Measurements from ENCODE around the gene WASHC2A. TPM values are rescaled to one million over a fixed set of nuclear protein-coding genes. Genes with fewer than 3 reads are reported as not detected.
A peak's percentile ranks its signal among the peaks of the same experiment; 100 is the strongest.
"Not testable (repeated sequence)": the region's sequence is repeated elsewhere in the genome, so short reads cannot be mapped to it uniquely, and the experiment has no call there.

WASHC2A gene
- 49.8 TPM for polyA plus RNA-seq (2013, experiment 1 of 2)
- 47.4 TPM for polyA plus RNA-seq (2013, experiment 2 of 2)

GRCh38 chr10:50067546-50068351, at the start of gene WASHC2A:
Gene WASHC2A (plus strand): TSS chr10:50067954. CDS start chr10:50068006, 52 bp downstream.
- peak within 1 kb of the TSS; percentile 19 for H2BK120ac ChIP-seq (ENCODE audit: low read depth, low read length)
- H2BK5ac ChIP-seq (ENCODE audit: low read depth, low read length, poor library complexity, severe bottlenecking); H3K27me3 ChIP-seq (ENCODE audit: control insufficient read depth in 1 of 2, insufficient read depth in 1 of 2, low read length in 2 of 2); H3K79me1 ChIP-seq (replicated peaks; ENCODE audit: low read length, poor library complexity, severe bottlenecking); H3K9me3 ChIP-seq (ENCODE audit: control insufficient read depth, low read length); H3K23ac ChIP-seq (ENCODE audit: low read length in 2 of 2); H3K4me1 ChIP-seq (ENCODE audit: control insufficient read depth, insufficient read depth, low read depth, low read length); H2AK5ac ChIP-seq (ENCODE audit: low read length, severe bottlenecking); H2BK12ac ChIP-seq (ENCODE audit: low read length in 2 of 2); H3K36me3 ChIP-seq (ENCODE audit: control insufficient read depth in 1 of 2, insufficient read depth in 2 of 2, low read depth in 1 of 2, low read length in 2 of 2); H2BK15ac ChIP-seq (ENCODE audit: low read depth, poor library complexity, severe bottlenecking): not testable (repeated sequence)
- H2AFZ ChIP-seq (ENCODE audit: low read depth, low read length) = peak within 1 kb of the TSS; percentile 88
- peak within 1 kb of the TSS; percentile 87 for H3K9ac ChIP-seq (ENCODE audit: low read length)
- H3K4me3 ChIP-seq (ENCODE audit: insufficient read depth in 1 of 2, low read depth in 1 of 2, low read length in 2 of 2) = peak within 1 kb of the TSS; percentile 81 to 87
- peak within 1 kb of the TSS; percentile 14 to 84 for H3K18ac ChIP-seq (ENCODE audit: low read depth in 1 of 2, low read length in 2 of 2)
- H3K4me2 ChIP-seq (ENCODE audit: low read length, poor library complexity, severe bottlenecking) = peak within 1 kb of the TSS; percentile 58
- peak within 1 kb of the TSS in 1 of 2 experiments; percentile 79 for H3K14ac ChIP-seq (ENCODE audit: low read length in 2 of 2)
- H3K27ac ChIP-seq (ENCODE audit: low read length, poor library complexity, severe bottlenecking) = peak within 1 kb of the TSS; percentile 49
- peak within 1 kb of the TSS; percentile 73 for H4K91ac ChIP-seq (ENCODE audit: low read length)
- peak within 1 kb of the TSS; percentile 85 for H4K8ac ChIP-seq (ENCODE audit: low read length)
- DNase-seq = peak; percentile 90
- peak within 1 kb of the TSS in 1 of 2 experiments; percentile 93 for H3K4ac ChIP-seq (ENCODE audit: low read depth in 1 of 2, low read length in 2 of 2)
- under 1% methylated on average over 32 of the region's 73 CpGs for WGBS

- not testable (repeated sequence) for DNase-seq; H3K4me1 ChIP-seq (ENCODE audit: control insufficient read depth, insufficient read depth, low read depth, low read length); H3K23ac ChIP-seq (ENCODE audit: low read length in 2 of 2); H2BK120ac ChIP-seq (ENCODE audit: low read depth, low read length); H3K4ac ChIP-seq (ENCODE audit: low read depth in 1 of 2, low read length in 2 of 2); H3K9me3 ChIP-seq (ENCODE audit: control insufficient read depth, low read length); H3K4me3 ChIP-seq (ENCODE audit: insufficient read depth in 1 of 2, low read depth in 1 of 2, low read length in 2 of 2); H2AK5ac ChIP-seq (ENCODE audit: low read length, severe bottlenecking); H3K4me2 ChIP-seq (ENCODE audit: low read length, poor library complexity, severe bottlenecking); H2AFZ ChIP-seq (ENCODE audit: low read depth, low read length); H3K36me3 ChIP-seq (ENCODE audit: control insufficient read depth in 1 of 2, insufficient read depth in 2 of 2, low read depth in 1 of 2, low read length in 2 of 2); H2BK5ac ChIP-seq (ENCODE audit: low read depth, low read length, poor library complexity, severe bottlenecking); H4K91ac ChIP-seq (ENCODE audit: low read length); H4K8ac ChIP-seq (ENCODE audit: low read length); H3K18ac ChIP-seq (ENCODE audit: low read depth in 1 of 2, low read length in 2 of 2); H3K27me3 ChIP-seq (ENCODE audit: control insufficient read depth in 1 of 2, insufficient read depth in 1 of 2, low read length in 2 of 2); H2BK15ac ChIP-seq (ENCODE audit: low read depth, poor library complexity, severe bottlenecking); H3K27ac ChIP-seq (ENCODE audit: low read length, poor library complexity, severe bottlenecking); H2BK12ac ChIP-seq (ENCODE audit: low read length in 2 of 2); H3K14ac ChIP-seq (ENCODE audit: low read length in 2 of 2); H3K9ac ChIP-seq (ENCODE audit: low read length); H3K79me1 ChIP-seq (replicated peaks; ENCODE audit: low read length, poor library complexity, severe bottlenecking)
- WGBS = 92% methylated on average over 3 of the region's 3 CpGs
These were observed 48.5 kb upstream of the WASHC2A start for GRCh38 chr10:50019279-50019678.

GRCh38 chr10:50020451-50021024, 47.2 kb upstream of the WASHC2A start:
- Histone ChIP-seq H3K14ac (ENCODE audit: low read length in 2 of 2) (peak overlapping the region in 1 of 2 experiments; percentile 60), H3K27me3 (ENCODE audit: control insufficient read depth in 1 of 2, insufficient read depth in 1 of 2, low read length in 2 of 2) (peaks cover 4 to 17% of the 10 kb centered on the region in 2 experiments)
- 81% methylated on average over 9 of the region's 13 CpGs for WGBS
- not testable (repeated sequence) for H2AFZ ChIP-seq (ENCODE audit: low read depth, low read length); H4K8ac ChIP-seq (ENCODE audit: low read length); H2BK12ac ChIP-seq (ENCODE audit: low read length in 2 of 2); H3K9ac ChIP-seq (ENCODE audit: low read length); H3K79me1 ChIP-seq (replicated peaks; ENCODE audit: low read length, poor library complexity, severe bottlenecking); H3K27ac ChIP-seq (ENCODE audit: low read length, poor library complexity, severe bottlenecking); DNase-seq; H3K4me1 ChIP-seq (ENCODE audit: control insufficient read depth, insufficient read depth, low read depth, low read length); H3K4ac ChIP-seq (ENCODE audit: low read depth in 1 of 2, low read length in 2 of 2); H3K9me3 ChIP-seq (ENCODE audit: control insufficient read depth, low read length); H2BK15ac ChIP-seq (ENCODE audit: low read depth, poor library complexity, severe bottlenecking); H2BK120ac ChIP-seq (ENCODE audit: low read depth, low read length); H2BK5ac ChIP-seq (ENCODE audit: low read depth, low read length, poor library complexity, severe bottlenecking); H2AK5ac ChIP-seq (ENCODE audit: low read length, severe bottlenecking); H3K4me2 ChIP-seq (ENCODE audit: low read length, poor library complexity, severe bottlenecking); H4K91ac ChIP-seq (ENCODE audit: low read length); H3K4me3 ChIP-seq (ENCODE audit: insufficient read depth in 1 of 2, low read depth in 1 of 2, low read length in 2 of 2); H3K36me3 ChIP-seq (ENCODE audit: control insufficient read depth in 1 of 2, insufficient read depth in 2 of 2, low read depth in 1 of 2, low read length in 2 of 2); H3K18ac ChIP-seq (ENCODE audit: low read depth in 1 of 2, low read length in 2 of 2); H3K23ac ChIP-seq (ENCODE audit: low read length in 2 of 2)

GRCh38 chr10:50021646-50022045, 46.1 kb upstream of the WASHC2A start:
- Histone ChIP-seq H4K8ac (ENCODE audit: low read length) (peak overlapping the region; percentile 41), H2BK15ac (ENCODE audit: low read depth, poor library complexity, severe bottlenecking) (no peak overlapping the region), H2BK12ac (ENCODE audit: low read length in 2 of 2) (peak overlapping the region in 1 of 2 experiments; percentile 2), H3K79me1 (replicated peaks; ENCODE audit: low read length, poor library complexity, severe bottlenecking) (no peaks in the 10 kb centered on the region), H3K4ac (ENCODE audit: low read depth in 1 of 2, low read length in 2 of 2) (no peak overlapping the region), H3K4me2 (ENCODE audit: low read length, poor library complexity, severe bottlenecking) (no peak overlapping the region), H2AFZ (ENCODE audit: low read depth, low read length) (no peak overlapping the region), H2AK5ac (ENCODE audit: low read length, severe bottlenecking) (no peak overlapping the region), H3K9me3 (ENCODE audit: control insufficient read depth, low read length) (no peaks in the 10 kb centered on the region), H2BK5ac (ENCODE audit: low read depth, low read length, poor library complexity, severe bottlenecking) (no peak overlapping the region), H3K14ac (ENCODE audit: low read length in 2 of 2) (no peak overlapping the region), H3K23ac (ENCODE audit: low read length in 2 of 2) (peak overlapping the region in 1 of 2 experiments; percentile 23), H2BK120ac (ENCODE audit: low read depth, low read length) (no peak overlapping the region), H3K27ac (ENCODE audit: low read length, poor library complexity, severe bottlenecking) (no peak overlapping the region), H3K9ac (ENCODE audit: low read length) (no peak overlapping the region), H3K18ac (ENCODE audit: low read depth in 1 of 2, low read length in 2 of 2) (no peak overlapping the region), H3K4me3 (ENCODE audit: insufficient read depth in 1 of 2, low read depth in 1 of 2, low read length in 2 of 2) (peak overlapping the region in 1 of 2 experiments; percentile 28), H3K4me1 (ENCODE audit: control insufficient read depth, insufficient read depth, low read depth, low read length) (no peaks in the 10 kb centered on the region), H4K91ac (ENCODE audit: low read length) (no peak overlapping the region), H3K36me3 (ENCODE audit: control insufficient read depth in 1 of 2, insufficient read depth in 2 of 2, low read depth in 1 of 2, low read length in 2 of 2) (no peaks in the 10 kb centered on the region), H3K27me3 (ENCODE audit: control insufficient read depth in 1 of 2, insufficient read depth in 1 of 2, low read length in 2 of 2) (peaks cover 4 to 28% of the 10 kb centered on the region in 2 experiments)
- 85% methylated on average over 3 of the region's 3 CpGs for WGBS
- DNase-seq = no peak
